ENCODE measurements around the gene RIPK3.
A peak's percentile ranks its signal among the peaks of the same experiment; 100 is the strongest.
"Not testable (repeated sequence)": the region's sequence is repeated elsewhere in the genome, so short reads cannot be mapped to it uniquely, and the experiment has no call there.

RIPK3 gene

GRCh38 chr14:24369907-24370687 is 30.3 kb upstream of the RIPK3 start:
- DNase-seq (ENCODE audit: low spot score) = no peak

DNA sequence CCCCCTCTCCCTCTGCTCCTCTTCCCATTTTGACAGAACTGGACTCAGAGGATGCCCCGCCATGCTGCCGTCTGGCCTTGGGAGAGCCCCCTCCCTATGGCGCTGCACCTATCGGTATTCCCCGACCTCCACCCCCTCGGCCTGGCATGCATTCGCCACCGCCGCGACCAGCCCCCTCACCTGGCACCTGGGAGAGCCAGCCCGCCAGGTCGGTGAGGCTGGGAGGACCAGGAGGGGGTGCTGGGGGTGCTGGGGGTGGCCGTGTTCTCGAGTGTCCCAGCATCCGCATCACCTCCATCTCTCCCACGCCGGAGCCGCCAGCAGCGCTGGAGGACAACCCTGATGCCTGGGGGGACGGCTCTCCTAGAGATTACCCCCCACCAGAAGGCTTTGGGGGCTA is 29.7 kb upstream of the RIPK3 start:
- no peak for DNase-seq (ENCODE audit: low spot score)

- DNase-seq (ENCODE audit: low spot score) = no peak
These were observed 28.9 kb upstream of the RIPK3 start for GRCh38 chr14:24368562-24369252.

DNA sequence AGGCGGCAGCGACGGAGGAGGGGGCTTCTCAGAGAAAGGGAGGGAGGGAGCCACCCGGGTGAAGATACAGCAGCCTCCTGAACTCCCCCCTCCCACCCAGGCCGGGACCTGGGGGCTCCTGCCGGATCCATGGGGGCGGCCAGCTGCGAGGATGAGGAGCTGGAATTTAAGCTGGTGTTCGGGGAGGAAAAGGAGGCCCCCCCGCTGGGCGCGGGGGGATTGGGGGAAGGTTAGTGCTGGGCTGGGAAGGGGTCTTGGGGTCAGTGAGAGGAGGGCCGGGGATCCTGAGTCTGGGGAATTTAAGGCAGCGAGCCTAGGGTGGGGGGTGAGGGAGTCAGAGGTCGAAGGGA is 28.4 kb upstream of the RIPK3 start:
- no peak for DNase-seq (ENCODE audit: low spot score)

GRCh38 chr14:24367514-24368211 is 27.9 kb upstream of the RIPK3 start, which contains the start of gene NFATC4:
Gene NFATC4 (plus strand): TSS chr14:24368184. CDS start chr14:24368341, 157 bp downstream.
- no peak for DNase-seq (ENCODE audit: low spot score)

- DNase-seq (ENCODE audit: low spot score) = peak; percentile 86
These were observed 27.1 kb upstream of the RIPK3 start for GRCh38 chr14:24366721-24367513.

GRCh38 chr14:24366413-24366720 is 26.6 kb upstream of the RIPK3 start:
- DNase-seq (ENCODE audit: low spot score) = no peak

GRCh38 chr14:24365600-24366412 is 26.0 kb upstream of the RIPK3 start:
- DNase-seq (ENCODE audit: low spot score) = peak; percentile 31

- DNase-seq (ENCODE audit: low spot score) = no peak
These were observed 25.1 kb upstream of the RIPK3 start for GRCh38 chr14:24364841-24365240.

DNA sequence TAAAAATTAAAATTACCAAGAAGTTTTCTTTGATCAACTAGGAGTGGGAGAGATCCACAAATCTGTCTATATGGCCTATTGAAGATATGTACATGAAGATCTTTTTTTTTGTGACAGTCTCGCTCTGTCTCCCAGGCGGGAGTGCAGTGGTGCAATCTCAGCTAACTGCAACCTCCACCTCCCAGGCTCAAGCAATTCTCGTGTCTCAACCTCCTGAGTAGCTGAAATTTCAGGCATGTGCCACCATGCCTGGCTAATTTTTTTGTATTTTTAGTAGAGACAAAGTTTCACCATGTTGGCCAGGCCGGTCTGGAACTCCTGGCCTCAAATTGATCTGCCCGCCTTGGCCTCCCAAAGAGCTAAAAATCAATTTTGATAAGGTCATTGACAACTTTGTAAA is 23.6 kb upstream of the RIPK3 start:
- DNase-seq (ENCODE audit: low spot score) = no peak

GRCh38 chr14:24362241-24362960 is 22.6 kb upstream of the RIPK3 start:
- no peak for DNase-seq (ENCODE audit: low spot score)

- no peak for DNase-seq (ENCODE audit: low spot score)
These were observed 21.5 kb upstream of the RIPK3 start for GRCh38 chr14:24361326-24361725.

- no peak for DNase-seq (ENCODE audit: low spot score)
These were observed 20.5 kb upstream of the RIPK3 start for GRCh38 chr14:24360281-24360680.

DNA sequence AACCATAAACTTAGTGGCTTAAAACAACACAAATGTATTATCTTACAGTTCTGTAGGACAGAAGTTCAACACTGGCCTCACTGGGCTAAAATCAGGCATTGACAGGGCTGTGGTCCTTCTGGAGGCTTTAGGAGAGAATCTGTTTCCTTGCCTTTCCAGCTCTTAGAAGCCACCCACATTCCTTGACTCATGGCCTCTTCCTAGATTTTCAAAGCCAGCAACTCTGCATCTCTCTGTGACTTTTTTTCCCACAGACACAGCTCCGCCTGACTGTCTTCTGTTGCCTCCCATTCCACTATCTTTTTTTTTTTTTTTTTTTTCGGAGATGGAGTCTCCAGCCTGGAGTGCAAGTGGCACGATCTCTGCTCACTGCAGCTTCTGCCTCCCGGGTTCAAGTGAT is 16.4 kb upstream of the RIPK3 start:
- DNase-seq (ENCODE audit: low spot score) = no peak

- no peak for DNase-seq (ENCODE audit: low spot score)
These were observed 15.2 kb upstream of the RIPK3 start for GRCh38 chr14:24355009-24355408.

- DNase-seq (ENCODE audit: low spot score) = not testable (repeated sequence)
These were observed 14.7 kb upstream of the RIPK3 start for GRCh38 chr14:24354482-24354825.

GRCh38 chr14:24353559-24354481 is 14.0 kb upstream of the RIPK3 start:
- peak; percentile 81 for DNase-seq (ENCODE audit: low spot score)

DNA sequence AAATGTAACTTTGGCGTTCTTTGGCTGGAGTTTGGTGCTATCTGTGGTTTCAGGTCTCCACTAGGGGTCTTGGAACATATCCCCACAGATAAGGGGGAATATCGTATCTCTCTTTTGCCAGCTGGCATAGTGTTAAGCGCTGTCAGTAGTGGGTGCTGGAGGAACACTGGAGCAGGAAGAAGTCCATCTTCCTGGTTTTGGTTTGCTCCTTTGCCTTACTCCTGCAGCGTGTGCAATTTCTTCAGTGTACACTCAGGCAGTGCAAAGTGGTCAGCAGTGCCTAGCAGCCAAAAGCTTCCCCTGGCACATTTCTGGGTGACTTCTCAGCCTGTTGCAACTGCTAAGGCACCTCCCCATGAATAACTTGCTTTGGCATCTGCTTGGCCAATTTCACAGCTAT is 11.7 kb upstream of the RIPK3 start:
- DNase-seq (ENCODE audit: low spot score) = no peak

- DNase-seq (ENCODE audit: low spot score) = no peak
These were observed 10.0 kb upstream of the RIPK3 start for GRCh38 chr14:24349742-24350141.

- DNase-seq (ENCODE audit: low spot score) = no peak
These were observed 8.4 kb upstream of the RIPK3 start for GRCh38 chr14:24348186-24348585.

Measured in LoVo (cell line).